ENCODE measurements around the gene LIMK2. TPM values are rescaled to one million over a fixed set of nuclear protein-coding genes. Genes with fewer than 3 reads are reported as not detected.

Gene LIMK2
- total RNA-seq, 3 donors from 2014 or later = 6.9 to 146 (median 135) TPM

DNA sequence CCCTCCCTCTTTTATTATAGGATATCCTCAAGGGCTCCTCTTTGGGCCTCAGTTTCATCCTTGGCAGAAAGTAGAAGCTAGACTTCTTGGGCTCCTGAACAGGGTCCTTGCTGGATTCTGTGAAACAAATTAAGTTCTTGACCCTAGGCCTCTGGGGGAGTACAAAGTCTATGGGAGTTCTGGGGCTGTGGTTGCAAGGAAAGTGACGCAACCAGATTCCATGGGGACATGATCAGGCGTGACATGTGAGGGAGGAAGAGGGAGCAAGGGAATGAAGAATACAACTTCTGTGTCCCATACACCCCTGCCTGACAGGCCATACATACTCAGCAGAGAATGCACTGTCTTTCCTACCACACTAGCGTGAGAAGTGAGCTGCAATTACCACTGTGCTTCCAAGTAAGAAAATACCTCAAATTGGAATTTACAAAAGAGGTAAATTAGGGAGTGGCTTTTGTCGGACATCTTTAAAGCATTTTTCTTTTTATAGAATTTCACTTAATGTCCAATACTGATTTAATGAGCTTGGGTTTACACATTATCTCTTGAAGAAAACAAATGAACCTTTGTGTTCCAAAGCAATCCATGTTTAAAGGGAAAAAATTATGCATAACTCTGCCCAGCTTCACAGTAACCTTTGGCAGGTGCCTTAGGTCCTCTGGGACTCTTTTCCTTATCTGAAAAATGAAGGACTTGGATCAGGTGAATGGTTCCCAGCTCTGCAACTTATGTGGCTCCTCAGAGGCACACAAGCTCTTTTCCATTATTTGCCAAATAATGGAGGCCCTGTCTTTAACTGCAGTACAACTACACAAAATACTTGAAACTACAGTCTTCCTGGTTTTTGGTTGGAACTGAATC, 38.9 kb downstream of the LIMK2 start:
- intact Hi-C loops (cut with DNase I; ENCODE audit: low total_unique reads) = no loop called here
- Histone ChIP-seq H3K27me3 (no peaks in the 10 kb centered on the region), H3K9me3 (no peaks in the 10 kb centered on the region), H3K27ac (peak overlapping the region; percentile 88 to 98), H3K36me3 (no peaks in the 10 kb centered on the region), H3K4me1 (peaks cover 0 to 39% of the 10 kb centered on the region in 2 donors), H3K4me3 (peak overlapping the region in 2 of 3 donors; percentile 76 to 79)
- TF ChIP-seq, protein P1, sequence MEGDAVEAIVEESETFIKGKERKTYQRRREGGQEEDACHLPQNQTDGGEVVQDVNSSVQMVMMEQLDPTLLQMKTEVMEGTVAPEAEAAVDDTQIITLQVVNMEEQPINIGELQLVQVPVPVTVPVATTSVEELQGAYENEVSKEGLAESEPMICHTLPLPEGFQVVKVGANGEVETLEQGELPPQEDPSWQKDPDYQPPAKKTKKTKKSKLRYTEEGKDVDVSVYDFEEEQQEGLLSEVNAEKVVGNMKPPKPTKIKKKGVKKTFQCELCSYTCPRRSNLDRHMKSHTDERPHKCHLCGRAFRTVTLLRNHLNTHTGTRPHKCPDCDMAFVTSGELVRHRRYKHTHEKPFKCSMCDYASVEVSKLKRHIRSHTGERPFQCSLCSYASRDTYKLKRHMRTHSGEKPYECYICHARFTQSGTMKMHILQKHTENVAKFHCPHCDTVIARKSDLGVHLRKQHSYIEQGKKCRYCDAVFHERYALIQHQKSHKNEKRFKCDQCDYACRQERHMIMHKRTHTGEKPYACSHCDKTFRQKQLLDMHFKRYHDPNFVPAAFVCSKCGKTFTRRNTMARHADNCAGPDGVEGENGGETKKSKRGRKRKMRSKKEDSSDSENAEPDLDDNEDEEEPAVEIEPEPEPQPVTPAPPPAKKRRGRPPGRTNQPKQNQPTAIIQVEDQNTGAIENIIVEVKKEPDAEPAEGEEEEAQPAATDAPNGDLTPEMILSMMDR (IDR thresholded peaks at IDR 0.05) = no peak
- peak in 1 of 3 donors; percentile 67 for TF ChIP-seq POLR2AphosphoS5 (IDR thresholded peaks at IDR 0.05)
- peak in 1 of 2 donors; percentile 80 for DNase-seq (ENCODE audit: low spot score in 2 of 2)

DNA sequence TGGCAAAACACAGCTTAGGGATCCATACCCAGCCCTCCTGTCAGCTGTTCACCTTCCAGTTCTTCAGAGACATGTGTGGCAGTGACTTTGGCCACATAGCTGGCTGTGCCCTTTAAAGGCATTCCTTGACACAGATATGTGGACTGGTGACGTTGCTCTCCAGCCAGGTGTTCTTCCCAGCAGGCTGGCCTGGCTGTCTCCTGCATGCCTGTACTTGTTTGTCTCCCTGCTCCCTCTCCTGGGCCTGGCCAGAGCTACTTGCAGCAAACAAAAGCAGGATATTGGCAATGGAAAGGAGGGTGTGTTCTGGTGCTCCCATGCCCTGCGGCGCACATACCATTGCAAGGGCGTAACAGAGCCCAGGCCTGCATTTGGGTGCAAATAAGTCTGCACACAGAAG, 41.9 kb downstream of the LIMK2 start:
- Histone ChIP-seq H3K27me3 (no peaks in the 10 kb centered on the region), H3K36me3 (no peaks in the 10 kb centered on the region), H3K4me3 (peak overlapping the region in 1 of 3 donors; percentile 17), H3K9me3 (no peaks in the 10 kb centered on the region), H3K4me1 (peaks cover 4 to 37% of the 10 kb centered on the region in 2 donors), H3K27ac (peak overlapping the region; percentile 88 to 98)
- TF ChIP-seq, protein P1 (IDR thresholded peaks at IDR 0.05) = peak in 2 of 3 donors; percentile 17 to 57
- TF ChIP-seq POLR2A (IDR thresholded peaks at IDR 0.05) = peak; percentile 18
- TF ChIP-seq POLR2AphosphoS5 (IDR thresholded peaks at IDR 0.05) = peak; percentile 77 to 92 (median 77)
- intact Hi-C loops (cut with DNase I; ENCODE audit: low total_unique reads) = no loop called here
- peak; percentile 88 to 99 for DNase-seq (ENCODE audit: low spot score in 2 of 2)

DNA sequence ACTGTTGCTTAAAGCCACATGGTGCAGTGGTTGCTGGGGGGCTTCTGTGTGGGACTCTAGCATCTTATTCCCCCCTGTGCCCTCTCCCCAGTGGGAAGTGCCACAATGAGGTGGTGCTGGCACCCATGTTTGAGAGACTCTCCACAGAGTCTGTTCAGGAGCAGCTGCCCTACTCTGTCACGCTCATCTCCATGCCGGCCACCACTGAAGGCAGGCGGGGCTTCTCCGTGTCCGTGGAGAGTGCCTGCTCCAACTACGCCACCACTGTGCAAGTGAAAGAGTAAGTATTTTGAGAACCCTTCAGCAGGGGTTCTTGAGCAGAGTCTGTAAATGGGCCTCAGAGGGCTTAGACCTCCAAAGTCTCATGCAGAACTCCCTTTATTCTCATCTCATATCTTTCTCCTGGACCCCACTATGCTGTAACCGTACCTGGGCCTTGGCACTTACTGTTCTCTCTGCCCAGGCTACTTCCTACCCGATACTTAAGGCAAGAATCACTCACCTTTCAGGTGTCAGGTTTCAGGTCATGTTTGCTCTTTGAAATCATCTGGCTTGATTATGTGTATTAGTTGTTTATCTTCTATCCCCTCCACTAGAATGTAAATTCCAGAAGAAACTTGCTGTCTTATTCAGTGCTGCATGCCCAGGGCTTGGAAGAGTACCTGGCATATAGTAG, 47.8 kb downstream of the LIMK2 start:
- Histone ChIP-seq H3K9me3 (no peaks in the 10 kb centered on the region), H3K4me3 (no peak overlapping the region), H3K27me3 (no peaks in the 10 kb centered on the region), H3K36me3 (peaks cover 5% of the 10 kb centered on the region), H3K4me1 (peaks cover 7 to 12% of the 10 kb centered on the region in 2 donors), H3K27ac (peak overlapping the region in 1 of 2 donors; percentile 43)
- TF ChIP-seq POLR2AphosphoS5 (IDR thresholded peaks at IDR 0.05) (no peak), POLR2A (IDR thresholded peaks at IDR 0.05) (no peak)
- TF ChIP-seq, protein P1 (IDR thresholded peaks at IDR 0.05) = no peak
- DNase-seq (ENCODE audit: low spot score in 2 of 2) = no peak
- intact Hi-C loops (cut with DNase I; ENCODE audit: low total_unique reads) = no loop called here

DNA sequence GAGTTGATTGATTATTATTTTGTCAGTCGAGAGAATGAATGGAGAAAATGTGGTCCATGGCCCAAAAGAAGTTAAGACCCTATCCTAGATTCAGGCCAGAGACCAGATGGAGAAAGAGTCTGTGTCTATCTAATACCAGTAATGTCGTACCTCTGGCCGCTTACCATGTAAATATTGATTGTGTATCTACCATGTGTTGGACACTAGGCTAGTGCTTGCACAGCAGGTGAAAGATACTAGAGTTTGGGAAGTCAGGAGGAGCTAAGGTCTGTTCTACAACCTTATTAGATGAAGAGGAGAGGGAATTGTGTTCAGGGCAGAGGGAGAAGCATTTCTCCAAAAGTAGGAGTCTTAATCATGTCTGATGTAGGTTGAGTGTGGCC, 48.4 kb downstream of the LIMK2 start:
- DNase-seq (ENCODE audit: low spot score in 2 of 2) = no peak
- H3K9me3 ChIP-seq = no peaks in the 10 kb centered on the region
- TF ChIP-seq POLR2A (IDR thresholded peaks at IDR 0.05) = no peak
- TF ChIP-seq, protein P1 (IDR thresholded peaks at IDR 0.05) = no peak
- TF ChIP-seq POLR2AphosphoS5 (IDR thresholded peaks at IDR 0.05) = no peak
- H3K4me3 ChIP-seq = no peak overlapping the region
- H3K27me3 ChIP-seq = no peaks in the 10 kb centered on the region
- intact Hi-C loops (cut with DNase I; ENCODE audit: low total_unique reads) = no loop called here
- H3K36me3 ChIP-seq = peaks cover 5% of the 10 kb centered on the region
- H3K4me1 ChIP-seq = peaks cover 7 to 8% of the 10 kb centered on the region in 2 donors
- H3K27ac ChIP-seq = peak overlapping the region in 1 of 2 donors; percentile 48

All from breast epithelium (tissue), 4 donors.